Stimulated activated CD8-positive, alpha-beta memory T cell treated with anti-CD3 and anti-CD28 coated beads, Interleukin-15, amount 100 ng/mL, for 24 hours (primary cell): ENCODE measurements around the gene GRIN3B.
"Not testable (repeated sequence)": the region's sequence is repeated elsewhere in the genome, so short reads cannot be mapped to it uniquely, and the experiment has no call there.

Source experiments
- DNase-seq: peaks from one replicate; pipeline ENCODE4 v3.0.0-alpha.2; 2020; ENCODE audit warnings: low read depth

GRIN3B gene

DNA sequence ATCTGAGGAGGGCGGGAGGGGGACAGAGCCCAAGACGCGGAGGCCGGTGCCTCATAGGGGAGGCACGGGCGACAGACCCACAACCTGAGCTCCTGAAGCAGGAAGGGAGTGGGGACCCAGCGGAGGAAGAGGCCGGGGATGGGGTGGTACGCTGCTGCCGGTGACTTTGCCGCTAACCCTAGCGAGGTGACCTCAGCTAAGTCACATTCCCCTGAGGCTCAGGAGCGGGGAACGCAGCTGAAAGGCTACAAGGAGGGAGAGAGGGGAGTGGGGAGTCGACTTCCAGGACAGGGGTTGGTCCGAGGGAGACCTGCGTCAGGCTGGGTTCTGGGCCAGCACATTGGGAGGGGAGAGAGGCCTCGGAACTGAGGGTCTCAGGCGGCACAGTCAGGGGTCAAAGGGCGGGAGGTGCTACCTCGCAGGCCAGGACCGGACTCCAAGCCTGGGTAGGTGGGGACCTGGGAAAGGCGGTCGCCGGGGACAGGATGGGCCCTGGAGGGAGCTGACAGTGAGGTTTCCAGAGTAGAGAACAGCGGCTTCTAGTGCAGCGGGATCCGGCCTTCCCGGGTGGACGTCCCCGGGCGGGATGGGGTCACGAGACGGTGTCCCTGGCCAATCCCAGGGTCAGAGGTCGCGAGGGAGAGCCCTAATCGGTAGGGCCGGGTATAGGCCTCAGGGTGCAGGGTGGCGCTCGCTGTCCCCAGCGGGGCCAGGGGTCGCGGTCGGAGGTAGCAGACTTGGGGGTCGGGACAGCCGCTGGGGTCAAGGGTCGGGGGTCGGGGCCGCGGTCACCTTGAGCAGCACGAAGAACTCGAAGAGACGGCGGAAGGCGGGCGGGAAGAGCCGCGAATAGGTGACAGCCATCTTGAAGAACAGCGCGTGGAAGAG lies 20.0 kb downstream of the GRIN3B start:
- no peak for DNase-seq

DNA sequence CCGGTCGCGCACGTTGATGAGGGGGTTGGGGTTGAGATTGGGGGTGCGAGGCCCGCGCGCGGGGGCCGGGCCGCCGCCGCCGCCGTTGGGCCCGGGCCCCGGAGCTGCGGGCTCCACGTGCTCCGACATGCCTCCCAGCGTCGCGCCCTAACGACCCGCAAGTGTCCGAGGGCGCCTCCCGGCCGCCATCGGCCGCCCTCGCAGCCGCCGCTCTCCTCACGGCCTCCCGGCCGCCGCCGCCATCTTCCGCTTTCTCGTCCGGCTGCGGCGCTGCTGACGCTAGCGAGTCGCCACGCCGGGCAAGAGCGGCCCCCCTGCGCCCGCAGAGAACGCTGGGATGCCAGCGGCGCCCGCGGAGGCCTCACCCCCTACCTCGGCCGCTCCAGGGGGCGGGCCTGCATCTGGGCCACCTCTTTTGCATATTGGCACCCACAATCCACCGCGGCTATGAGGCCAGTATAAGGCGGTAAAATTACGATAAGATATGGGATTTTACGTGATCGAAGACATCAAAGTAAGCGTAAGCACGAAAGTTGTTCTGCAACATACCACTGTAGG lies 20.7 kb downstream of the GRIN3B start, which contains the start of gene TMEM259:
TSS of gene TMEM259 (minus strand) at position 256 of the 558 bp plus-strand sequence. CDS start at position 129, 127 bp downstream.
- peak; percentile 91 for DNase-seq

DNA sequence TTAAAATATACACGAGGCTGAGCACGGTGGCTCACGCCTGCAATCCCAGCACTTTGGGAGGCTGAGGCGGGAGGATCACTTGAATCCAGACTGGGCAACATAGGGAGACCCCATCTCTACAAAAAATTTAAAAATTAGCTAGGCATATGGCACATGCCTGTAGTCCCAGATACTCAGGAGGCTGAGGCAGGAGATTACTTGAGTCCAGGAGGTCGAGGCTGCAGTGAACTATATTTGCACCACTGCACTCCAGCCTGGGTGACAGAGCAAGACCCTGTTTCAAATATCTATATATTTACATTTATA lies 23.6 kb downstream of the GRIN3B start:
- not testable (repeated sequence) for DNase-seq

DNA sequence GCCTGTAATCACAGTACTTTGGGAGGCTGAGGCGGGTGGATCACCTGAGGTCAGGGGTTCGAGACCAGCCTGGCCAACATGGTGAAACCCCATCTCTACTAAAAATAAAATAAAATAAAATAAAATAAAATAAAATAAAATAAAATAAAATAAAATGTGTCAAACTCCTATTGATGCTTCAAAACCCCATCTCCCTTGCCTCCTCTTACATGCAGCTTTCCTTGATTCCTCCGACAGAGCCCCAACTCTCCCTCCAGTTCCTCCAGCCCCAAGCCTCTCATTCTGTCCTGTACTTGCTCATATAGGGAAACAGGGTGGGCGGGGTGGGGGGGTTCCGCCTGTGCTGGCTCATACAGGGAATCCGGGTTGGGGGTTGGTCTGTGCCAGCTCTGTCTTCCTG lies 24.9 kb downstream of the GRIN3B start:
- not testable (repeated sequence) for DNase-seq

GRCh38 chr19:1025960-1026782 lies 26.0 kb downstream of the GRIN3B start, which contains the start of gene CNN2:
TSS of gene CNN2 (plus strand) at chr19:1026608. CDS start at chr19:1026662, 54 bp downstream.
- no peak for DNase-seq

GRCh38 chr19:1026783-1027649 lies 26.8 kb downstream of the GRIN3B start:
- DNase-seq = no peak

GRCh38 chr19:1027650-1028061 lies 27.4 kb downstream of the GRIN3B start:
- DNase-seq = no peak

- no peak for DNase-seq
These were observed 28.1 kb downstream of the GRIN3B start for GRCh38 chr19:1028062-1028926.

DNA sequence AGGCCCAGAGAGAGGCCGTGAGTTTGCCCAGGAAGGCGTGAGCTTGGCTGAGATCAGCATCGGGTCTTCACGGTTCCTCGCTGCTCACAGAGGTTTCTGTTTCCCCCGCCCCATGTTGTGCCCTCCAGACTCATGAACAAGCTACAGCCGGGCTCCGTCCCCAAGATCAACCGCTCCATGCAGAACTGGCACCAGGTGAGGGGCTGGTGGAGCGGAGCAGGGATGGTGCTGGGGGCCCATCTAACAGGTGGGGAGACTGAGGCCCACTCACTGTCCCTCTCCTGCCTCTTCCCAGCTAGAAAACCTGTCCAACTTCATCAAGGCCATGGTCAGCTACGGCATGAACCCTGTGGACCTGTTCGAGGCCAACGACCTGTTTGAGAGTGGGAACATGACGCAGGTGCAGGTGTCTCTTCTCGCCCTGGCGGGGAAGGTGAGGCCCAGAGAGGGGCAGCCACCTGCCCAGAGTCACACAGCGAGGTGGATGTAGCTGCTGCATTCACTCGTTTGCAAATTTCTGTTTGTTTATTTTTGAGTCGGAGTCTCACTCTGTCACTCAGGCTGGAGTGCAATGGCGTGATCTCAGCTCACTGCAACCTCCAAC lies 32.1 kb downstream of the GRIN3B start:
- DNase-seq = no peak

DNA sequence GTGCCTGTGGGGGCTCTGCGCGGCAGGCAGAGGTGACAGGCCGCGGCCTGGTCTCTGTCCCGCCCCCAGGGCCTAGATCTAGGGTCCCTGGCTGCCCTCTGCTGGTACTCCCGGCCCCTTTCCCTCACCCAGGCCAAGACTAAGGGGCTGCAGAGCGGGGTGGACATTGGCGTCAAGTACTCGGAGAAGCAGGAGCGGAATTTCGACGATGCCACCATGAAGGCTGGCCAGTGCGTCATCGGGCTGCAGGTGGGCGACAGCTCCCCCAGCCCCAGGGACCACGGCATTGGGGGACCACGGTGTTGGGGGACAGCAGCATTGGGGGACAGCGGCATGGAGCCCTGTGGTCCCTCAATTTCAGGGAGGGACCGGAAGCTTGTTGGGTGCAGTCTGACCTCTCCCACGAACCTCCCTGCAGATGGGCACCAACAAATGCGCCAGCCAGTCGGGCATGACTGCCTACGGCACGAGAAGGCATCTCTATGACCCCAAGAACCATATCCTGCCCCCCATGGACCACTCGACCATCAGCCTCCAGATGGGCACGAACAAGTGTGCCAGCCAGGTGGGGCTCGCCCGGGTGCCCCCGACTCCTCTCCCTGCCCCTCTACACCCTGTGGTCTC lies 35.9 kb downstream of the GRIN3B start:
- DNase-seq = no peak

- no peak for DNase-seq
These were observed 37.4 kb downstream of the GRIN3B start for GRCh38 chr19:1037621-1038064.

GRCh38 chr19:1038978-1039645 lies 38.9 kb downstream of the GRIN3B start:
- DNase-seq = no peak

DNA sequence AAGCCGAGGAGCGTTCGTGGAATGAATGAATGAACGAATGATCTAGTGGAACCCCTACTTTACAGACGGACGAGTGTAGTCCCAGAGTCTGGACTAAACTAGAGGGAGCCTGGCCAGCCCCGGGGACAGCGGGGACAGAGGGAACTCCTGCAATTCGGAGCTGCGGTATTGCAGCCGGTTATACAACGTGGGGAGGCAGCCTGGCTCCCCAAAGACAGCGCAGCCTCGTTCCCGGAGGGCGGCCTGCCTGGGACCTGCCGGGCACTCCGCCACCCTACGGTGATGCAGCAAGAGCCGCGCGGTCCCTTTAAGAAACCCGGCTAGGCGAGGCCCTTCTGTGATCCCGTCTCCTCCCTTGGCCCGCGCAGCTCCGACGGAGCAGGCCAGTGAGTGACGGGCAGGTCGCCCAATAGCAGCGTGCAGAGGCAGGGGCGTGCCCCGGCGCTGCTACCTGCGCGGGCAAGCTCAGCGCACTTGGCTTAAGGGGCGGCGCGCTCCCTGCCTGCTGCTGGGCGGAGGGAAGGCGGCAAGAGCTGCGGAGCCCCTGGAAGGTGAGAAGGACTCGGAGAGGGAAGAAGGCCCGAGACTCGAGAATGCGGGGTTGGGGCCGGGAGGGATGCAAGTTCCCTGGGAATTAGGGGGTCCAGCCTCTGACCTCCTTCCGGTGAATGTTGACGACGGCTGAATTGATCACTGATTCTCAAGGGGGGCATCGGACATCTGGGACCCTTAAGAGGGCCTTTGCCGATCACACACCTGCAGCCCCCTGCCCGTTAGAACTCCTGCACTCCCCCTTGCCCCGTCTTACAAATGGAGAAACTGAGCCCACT lies 39.6 kb downstream of the GRIN3B start, which contains the start of gene ABCA7:
TSS of gene ABCA7 (plus strand) at position 462 of the 830 bp plus-strand sequence. CDS start 1,255 bp downstream, outside the sequence.
- peak; percentile 99 for DNase-seq

DNA sequence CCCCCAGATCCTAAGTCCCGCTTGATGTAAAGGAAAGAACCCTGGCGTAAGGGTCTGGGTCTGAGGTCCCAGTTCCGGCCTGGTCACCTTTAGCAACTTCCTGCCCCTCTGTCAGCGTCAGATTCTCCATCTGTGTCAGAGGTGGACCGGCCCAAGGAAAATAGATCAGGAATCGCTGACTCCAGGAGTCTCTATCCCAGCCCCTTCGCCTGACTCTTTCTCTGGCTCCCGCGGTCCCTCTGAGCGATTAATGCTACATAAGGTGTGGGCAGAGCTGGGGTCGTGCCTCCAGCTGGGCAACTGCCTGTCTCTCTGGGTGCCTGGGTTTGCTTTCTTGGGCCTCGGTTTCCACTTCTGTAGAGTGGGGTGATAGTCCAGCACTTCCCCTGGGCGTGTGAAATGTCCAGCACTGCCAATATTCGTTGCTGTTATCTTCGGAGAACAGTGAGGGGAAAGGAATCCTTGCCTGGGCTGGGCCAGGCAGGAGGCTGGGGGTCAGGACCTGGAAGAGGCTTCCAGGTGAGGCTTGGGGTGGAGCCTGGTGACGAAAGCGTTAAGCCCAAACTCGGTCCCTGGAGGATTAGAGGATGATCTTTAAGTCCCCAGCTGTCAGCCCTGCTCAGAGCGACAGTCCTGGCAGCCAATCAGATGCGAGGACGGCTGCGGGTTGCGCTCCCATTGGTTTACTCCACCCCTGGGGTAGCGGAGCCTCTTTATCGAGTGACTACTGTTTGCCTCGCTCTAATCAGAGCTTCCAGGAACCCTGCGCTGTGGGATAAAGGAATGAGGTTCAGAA lies 40.5 kb downstream of the GRIN3B start:
- peak; percentile 76 for DNase-seq

DNA sequence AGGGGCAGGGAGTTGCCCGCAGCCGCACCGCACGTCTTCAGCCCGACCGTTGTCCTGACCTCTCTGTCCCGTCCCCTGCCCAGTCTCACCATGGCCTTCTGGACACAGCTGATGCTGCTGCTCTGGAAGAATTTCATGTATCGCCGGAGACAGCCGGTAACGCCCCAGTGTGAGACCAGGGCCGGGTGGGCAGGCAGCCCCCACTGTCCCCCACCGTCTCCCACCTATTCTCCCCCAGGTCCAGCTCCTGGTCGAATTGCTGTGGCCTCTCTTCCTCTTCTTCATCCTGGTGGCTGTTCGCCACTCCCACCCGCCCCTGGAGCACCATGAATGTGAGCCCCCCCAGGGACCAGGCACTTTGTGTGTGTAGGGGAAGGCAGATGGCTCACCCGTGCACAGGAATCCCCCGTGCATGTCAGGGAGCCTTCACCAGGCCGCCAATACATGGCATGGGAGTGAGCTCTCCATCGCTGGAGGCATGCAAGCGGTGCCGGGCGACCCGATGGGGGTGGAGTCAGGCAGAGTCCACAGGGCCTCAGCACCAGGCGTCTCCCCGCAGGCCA lies 41.1 kb downstream of the GRIN3B start:
- no peak for DNase-seq

DNA sequence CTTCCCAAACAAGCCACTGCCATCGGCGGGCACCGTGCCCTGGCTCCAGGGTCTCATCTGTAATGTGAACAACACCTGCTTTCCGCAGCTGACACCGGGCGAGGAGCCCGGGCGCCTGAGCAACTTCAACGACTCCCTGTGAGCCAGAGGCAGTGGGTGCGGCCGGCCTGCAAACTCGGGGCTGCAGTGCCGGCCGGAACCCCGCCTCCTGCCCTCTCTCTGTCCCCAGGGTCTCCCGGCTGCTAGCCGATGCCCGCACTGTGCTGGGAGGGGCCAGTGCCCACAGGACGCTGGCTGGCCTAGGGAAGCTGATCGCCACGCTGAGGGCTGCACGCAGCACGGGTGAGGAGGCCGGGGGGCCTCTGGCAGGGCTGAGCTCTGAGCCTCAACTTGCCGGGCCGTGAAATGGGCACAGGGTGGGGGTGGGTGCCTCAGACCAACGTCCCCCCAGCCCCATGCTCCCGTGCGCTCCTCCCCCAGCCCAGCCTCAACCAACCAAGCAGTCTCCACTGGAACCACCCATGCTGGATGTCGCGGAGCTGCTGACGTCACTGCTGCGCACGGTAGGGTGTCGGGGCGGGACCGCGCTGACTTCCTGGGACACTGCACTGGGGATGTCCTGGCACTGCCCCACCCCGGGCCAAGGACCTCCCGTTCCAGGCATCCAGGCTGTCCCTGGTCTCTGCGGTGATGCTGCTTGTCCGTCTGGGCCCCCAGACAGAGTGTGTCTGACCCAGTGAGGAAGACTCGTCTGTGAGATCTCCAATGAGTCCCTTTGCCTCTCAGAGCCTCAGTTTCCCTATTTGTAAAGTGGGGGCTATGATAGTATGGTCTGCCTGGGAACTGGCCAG lies 41.8 kb downstream of the GRIN3B start:
- no peak for DNase-seq
